ENCODE measurements around the gene RITA1. TPM values are rescaled to one million over a fixed set of nuclear protein-coding genes. Genes with fewer than 3 reads are reported as not detected.

RITA1 gene
- total RNA-seq, 3 donors from 2014 or later: 24.6 to 31.0 (median 27.5) TPM

- ATAC-seq (no peak), DNase-seq (no peak)
- no peak overlapping the region for H3K4me3 Mint-ChIP-seq
- peaks cover 6% of the 10 kb centered on the region for H3K27me3 Mint-ChIP-seq (ENCODE audit: low read depth)
- H3K36me3 Mint-ChIP-seq (ENCODE audit: insufficient read depth): no peaks in the 10 kb centered on the region
- peaks cover 5% of the 10 kb centered on the region for H3K9me3 Mint-ChIP-seq
- peaks cover 5% of the 10 kb centered on the region for H3K4me1 Mint-ChIP-seq (ENCODE audit: low read depth)
These were observed 38.5 kb upstream of the RITA1 start for GRCh38 chr12:113146999-113147398.

- DNase-seq: no peak
- Mint-ChIP-seq H3K36me3 (ENCODE audit: insufficient read depth) (no peaks in the 10 kb centered on the region), H3K27me3 (ENCODE audit: low read depth) (peaks cover 11% of the 10 kb centered on the region), H3K4me1 (ENCODE audit: low read depth) (peaks cover 15% of the 10 kb centered on the region), H3K9me3 (peaks cover 5% of the 10 kb centered on the region), H3K4me3 (no peak within 1 kb of the TSS)
- no peak for ATAC-seq
These were observed 36.0 kb upstream of the RITA1 start, which contains the start of gene CFAP73 for GRCh38 chr12:113149361-113150150. TSS of gene CFAP73 (plus strand) at chr12:113149724. CDS start at chr12:113149858, 134 bp downstream.

GRCh38 chr12:113151655-113152054 lies 33.9 kb upstream of the RITA1 start:
- Mint-ChIP-seq H3K27me3 (ENCODE audit: low read depth) (peaks cover 11% of the 10 kb centered on the region), H3K9me3 (peaks cover 5% of the 10 kb centered on the region), H3K36me3 (ENCODE audit: insufficient read depth) (no peaks in the 10 kb centered on the region), H3K4me1 (ENCODE audit: low read depth) (peaks cover 17% of the 10 kb centered on the region), H3K4me3 (peak overlapping the region; percentile 75)
- DNase-seq (no peak), ATAC-seq (no peak)

GRCh38 chr12:113152196-113152834 lies 33.2 kb upstream of the RITA1 start:
- Mint-ChIP-seq H3K27me3 (ENCODE audit: low read depth) (peaks cover 11% of the 10 kb centered on the region), H3K4me1 (ENCODE audit: low read depth) (peaks cover 21% of the 10 kb centered on the region), H3K36me3 (ENCODE audit: insufficient read depth) (peaks cover 3% of the 10 kb centered on the region), H3K9me3 (peaks cover 2% of the 10 kb centered on the region), H3K4me3 (peak overlapping the region; percentile 75)
- no peak for DNase-seq
- ATAC-seq: no peak

- DNase-seq: peak; percentile 54
- Mint-ChIP-seq H3K4me1 (ENCODE audit: low read depth) (peaks cover 22% of the 10 kb centered on the region), H3K36me3 (ENCODE audit: insufficient read depth) (peaks cover 3% of the 10 kb centered on the region), H3K4me3 (peak overlapping the region; percentile 75), H3K9me3 (no peaks in the 10 kb centered on the region), H3K27me3 (ENCODE audit: low read depth) (peaks cover 11% of the 10 kb centered on the region)
- ATAC-seq: peak; percentile 68 to 72
These were observed 32.4 kb upstream of the RITA1 start for GRCh38 chr12:113152835-113153814.

GRCh38 chr12:113154351-113154973 lies 31.1 kb upstream of the RITA1 start:
- Mint-ChIP-seq H3K36me3 (ENCODE audit: insufficient read depth) (peaks cover 6% of the 10 kb centered on the region), H3K4me1 (ENCODE audit: low read depth) (peaks cover 22% of the 10 kb centered on the region), H3K27me3 (ENCODE audit: low read depth) (peaks cover 11% of the 10 kb centered on the region), H3K9me3 (no peaks in the 10 kb centered on the region), H3K4me3 (peak overlapping the region; percentile 40)
- ATAC-seq: peak in 1 of 2 donors; percentile 7
- no peak for DNase-seq

GRCh38 chr12:113155060-113155459 lies 30.5 kb upstream of the RITA1 start:
- H3K4me3 Mint-ChIP-seq: no peak overlapping the region
- ATAC-seq (no peak), DNase-seq (no peak)
- no peaks in the 10 kb centered on the region for H3K9me3 Mint-ChIP-seq
- H3K27me3 Mint-ChIP-seq (ENCODE audit: low read depth): peaks cover 9% of the 10 kb centered on the region
- H3K4me1 Mint-ChIP-seq (ENCODE audit: low read depth): peaks cover 22% of the 10 kb centered on the region
- H3K36me3 Mint-ChIP-seq (ENCODE audit: insufficient read depth): peaks cover 7% of the 10 kb centered on the region

GRCh38 chr12:113155646-113156045 lies 29.9 kb upstream of the RITA1 start:
- no peak overlapping the region for H3K4me3 Mint-ChIP-seq
- peaks cover 22% of the 10 kb centered on the region for H3K4me1 Mint-ChIP-seq (ENCODE audit: low read depth)
- peaks cover 5% of the 10 kb centered on the region for H3K27me3 Mint-ChIP-seq (ENCODE audit: low read depth)
- peaks cover 10% of the 10 kb centered on the region for H3K36me3 Mint-ChIP-seq (ENCODE audit: insufficient read depth)
- DNase-seq (no peak), ATAC-seq (no peak)
- H3K9me3 Mint-ChIP-seq: no peaks in the 10 kb centered on the region

GRCh38 chr12:113157218-113157859 lies 28.2 kb upstream of the RITA1 start:
- H3K27me3 Mint-ChIP-seq (ENCODE audit: low read depth): peaks cover 2% of the 10 kb centered on the region

GRCh38 chr12:113158439-113159203 lies 26.9 kb upstream of the RITA1 start:
- H3K27me3 Mint-ChIP-seq (ENCODE audit: low read depth): no peaks in the 10 kb centered on the region
- H3K9me3 Mint-ChIP-seq: no peaks in the 10 kb centered on the region
- peaks cover 11% of the 10 kb centered on the region for H3K4me1 Mint-ChIP-seq (ENCODE audit: low read depth)
- no peak for ATAC-seq
- no peak for DNase-seq
- peaks cover 22% of the 10 kb centered on the region for H3K36me3 Mint-ChIP-seq (ENCODE audit: insufficient read depth)
- no peak overlapping the region for H3K4me3 Mint-ChIP-seq

More at GRCh38 chr12:113157218-113157859, 28.2 kb upstream of the RITA1 start:
- no peak overlapping the region for H3K4me3 Mint-ChIP-seq
- H3K9me3 Mint-ChIP-seq: no peaks in the 10 kb centered on the region
- H3K4me1 Mint-ChIP-seq (ENCODE audit: low read depth): peaks cover 17% of the 10 kb centered on the region
- peaks cover 21% of the 10 kb centered on the region for H3K36me3 Mint-ChIP-seq (ENCODE audit: insufficient read depth)
- ATAC-seq: no peak
- no peak for DNase-seq

GRCh38 chr12:113159937-113160336 lies 25.6 kb upstream of the RITA1 start:
- peaks cover 7% of the 10 kb centered on the region for H3K4me1 Mint-ChIP-seq (ENCODE audit: low read depth)
- H3K4me3 Mint-ChIP-seq: no peak overlapping the region
- H3K27me3 Mint-ChIP-seq (ENCODE audit: low read depth): no peaks in the 10 kb centered on the region
- ATAC-seq (no peak), DNase-seq (no peak)
- H3K9me3 Mint-ChIP-seq: no peaks in the 10 kb centered on the region
- H3K36me3 Mint-ChIP-seq (ENCODE audit: insufficient read depth): peaks cover 22% of the 10 kb centered on the region

- peak; percentile 42 to 47 for ATAC-seq
- no peak overlapping the region for H3K4me3 Mint-ChIP-seq
- no peaks in the 10 kb centered on the region for H3K9me3 Mint-ChIP-seq
- H3K27me3 Mint-ChIP-seq (ENCODE audit: low read depth): no peaks in the 10 kb centered on the region
- H3K4me1 Mint-ChIP-seq (ENCODE audit: low read depth): peaks cover 5% of the 10 kb centered on the region
- peaks cover 28% of the 10 kb centered on the region for H3K36me3 Mint-ChIP-seq (ENCODE audit: insufficient read depth)
- no peak for DNase-seq
These were observed 24.0 kb upstream of the RITA1 start for GRCh38 chr12:113161415-113162016.

Data from activated T-cell treated with anti-CD3 and anti-CD28 coated beads, Interleukin-2, amount 50 U/mL, for 4 hours (primary cell).